B cell (primary cell): Measurements from ENCODE around the gene CTCF. TPM values are rescaled to one million over a fixed set of nuclear protein-coding genes. Genes with fewer than 3 reads are reported as not detected.

Experiments
- ATAC-seq: fragments of 200-7000 bp; cut with Tn5 transposase; one replicate; pipeline ENCODE4 v1.10.0; 2021; ENCODE audit warnings: low read depth, mild to moderate bottlenecking, moderate number of reproducible peaks, moderate library complexity
- CTCF ChIA-PET: fragments of 350-600 bp; sonication (Branson Sonifier 250); formaldehyde crosslinking; loops from one replicate; lab custom pipeline; 2021; ENCODE audit warnings: antibody characterized with exemption, inconsistent platforms; lab: Charles Lee
- POLR2A ChIA-PET: fragments of 350-600 bp; sonication (Branson Sonifier 250); formaldehyde crosslinking; loops from one replicate; lab custom pipeline; 2021; ENCODE audit warnings: antibody characterized with exemption; lab: Charles Lee
- DNase-seq: peaks from one replicate; pipeline ENCODE4 v3.0.0; 2013
- H2AFZ ChIP-seq: 2 replicates; pipeline ENCODE4 v1.6.1; 2012; ENCODE audit warnings: mild to moderate bottlenecking, low read depth, low read length; ENCODE audit not compliant: insufficient read depth, poor library complexity, severe bottlenecking
- H3K27ac ChIP-seq, 2 donors: 1 replicate in 1 of 2; 2 replicates in 1 of 2; pipeline ENCODE4 v1.5.1; 2012 to 2013; ENCODE audit warnings: low read length in 2 of 2, mild to moderate bottlenecking in 2 of 2, moderate library complexity in 1 of 2
- H3K27me3 ChIP-seq, 4 experiments: fragments of 200-600 bp in 1 of 4; sonication (generic) in 1 of 4; replicated peaks in 1 of 4; 1 replicate in 2 of 4; 2 replicates in 2 of 4; pipeline versions ENCODE4 v1.6.1 to v1.7.0; 2013 to 2016; ENCODE audit warnings: low read length in 3 of 4, mild to moderate bottlenecking in 2 of 4, mixed read lengths in 1 of 4, moderate library complexity in 1 of 4; ENCODE audit not compliant: insufficient read depth in 4 of 4, control insufficient read depth in 3 of 4; ENCODE audit errors: control extremely low read depth in 1 of 4
- H3K36me3 ChIP-seq, 2 experiments: replicated peaks in 1 of 2; 1 replicate in 1 of 2; 2 replicates in 1 of 2; pipeline versions ENCODE4 v1.6.1 to v1.7.1; 2013; ENCODE audit warnings: low read length in 1 of 2; ENCODE audit not compliant: insufficient read depth in 2 of 2, control insufficient read depth in 1 of 2; ENCODE audit errors: control extremely low read depth in 1 of 2, extremely low read depth in 1 of 2
- H3K4me1 ChIP-seq, 2 donors: fragments of 200-600 bp in 1 of 2; sonication (generic) in 1 of 2; 1 replicate in 1 of 2; 2 replicates in 1 of 2; pipeline versions ENCODE4 v1.5.1 to v1.6.1; 2013 to 2017; ENCODE audit warnings: low read length in 2 of 2; ENCODE audit not compliant: control insufficient read depth in 2 of 2, insufficient read depth in 2 of 2
- H3K4me2 ChIP-seq: replicated peaks from 2 replicates; pipeline ENCODE3; 2012; ENCODE audit warnings: mild to moderate bottlenecking, low read depth, low read length; ENCODE audit not compliant: poor library complexity, severe bottlenecking
- H3K4me3 ChIP-seq, 5 experiments: fragments of 200-600 bp in 1 of 5; sonication (generic) in 1 of 5; 1 replicate in 3 of 5; 2 replicates in 2 of 5; pipeline versions ENCODE4 v1.5.1 to v1.7.0; 2011 to 2016; ENCODE audit warnings: low read length in 4 of 5, mild to moderate bottlenecking in 4 of 5, low read depth in 2 of 5, control low read depth in 1 of 5, moderate library complexity in 1 of 5; ENCODE audit not compliant: insufficient read depth in 1 of 5; ENCODE audit errors: control extremely low read depth in 1 of 5, extremely low read depth in 1 of 5
- H3K79me2 ChIP-seq: fragments of 200-600 bp; sonication (generic); one replicate; pipeline ENCODE4 v1.6.0; 2016; ENCODE audit warnings: low read length; ENCODE audit not compliant: control insufficient read depth, insufficient read depth
- H3K9ac ChIP-seq: fragments of 200-600 bp; sonication (generic); 2 replicates; pipeline ENCODE4 v1.6.1; 2017; ENCODE audit warnings: mild to moderate bottlenecking, low read length, moderate library complexity
- H3K9me3 ChIP-seq, 3 donors: one replicate each; pipeline versions ENCODE4 v1.6.1 to v1.7.1; 2013; ENCODE audit warnings: low read length in 2 of 3; ENCODE audit not compliant: control insufficient read depth in 2 of 3, insufficient read depth in 1 of 3; ENCODE audit errors: control extremely low read depth in 1 of 3
- H4K20me1 ChIP-seq: 2 replicates; pipeline ENCODE4 v1.6.0; 2012; ENCODE audit warnings: mild to moderate bottlenecking, low read length; ENCODE audit not compliant: insufficient read depth, control insufficient read depth, poor library complexity, severe bottlenecking
- H3K27ac Mint-ChIP-seq: one replicate; pipeline ENCODE4 v1.8.0; 2021; ENCODE audit warnings: mixed read lengths
- H3K27me3 Mint-ChIP-seq: one replicate; pipeline ENCODE4 v1.8.0; 2021; ENCODE audit warnings: mixed read lengths
- H3K4me1 Mint-ChIP-seq: one replicate; pipeline ENCODE4 v1.8.0; 2021; ENCODE audit warnings: mixed read lengths
- H3K4me3 Mint-ChIP-seq: one replicate; pipeline ENCODE4 v1.8.0; 2021; ENCODE audit warnings: mixed read lengths
- H3K9me3 Mint-ChIP-seq: one replicate; pipeline ENCODE4 v1.8.0; 2022; ENCODE audit warnings: mixed read lengths; ENCODE audit not compliant: insufficient read depth
- EZH2 ChIP-seq: IDR thresholded peaks from 2 replicates; pipeline ENCODE4 v1.6.1; 2012; ENCODE audit warnings: borderline replicate concordance, low read depth, mild to moderate bottlenecking, moderate library complexity, low read length; ENCODE audit not compliant: insufficient read depth, poor library complexity, severe bottlenecking
- WGBS: methylation state at CpG from one replicate; pipeline ENCODE4 v1.1.5; 2013; ENCODE audit warnings: missing lambda C conversion rate; ENCODE audit not compliant: insufficient coverage; 5-methylcytosine and 5-hydroxymethylcytosine counted together
- intact Hi-C: fragments of 100-400 bp; cut with micrococcal nuclease; formaldehyde crosslinking; loops from one replicate; pipeline ENCODE4 v1.10.0; 2022
- polyA plus RNA-seq: library from polyadenylated mRNA; depleted of rRNA; stranded (reverse); fragments of >200 nt; gene quantifications from 2 replicates; pipeline ENCODE4 v1.2.3, GENCODE V29; 2012
- total RNA-seq, 2 donors: library from RNA; stranded (reverse); fragments of 120-200 nt in 1 of 2; gene quantifications; 1 replicate in 1 of 2; 2 replicates in 1 of 2; pipeline versions ENCODE4 v1.2.3 to v1.2.4, GENCODE V29; 2013 to 2022
- TF ChIP-seq, protein P1 (sequence below): fragments of 200-600 bp; IDR thresholded peaks from one replicate; pipeline ENCODE4 v1.8.0; 2022; ENCODE audit warnings: antibody characterized with exemption, mild to moderate bottlenecking

Gene CTCF
- total and polyA plus RNA-seq, 2 donors (not counting 1 experiment from before 2014, with no cell fraction given), result 42.7 to 78.4 TPM

- no peaks in the 10 kb centered on the region for H3K27me3 Mint-ChIP-seq
- TF ChIP-seq, protein P1, sequence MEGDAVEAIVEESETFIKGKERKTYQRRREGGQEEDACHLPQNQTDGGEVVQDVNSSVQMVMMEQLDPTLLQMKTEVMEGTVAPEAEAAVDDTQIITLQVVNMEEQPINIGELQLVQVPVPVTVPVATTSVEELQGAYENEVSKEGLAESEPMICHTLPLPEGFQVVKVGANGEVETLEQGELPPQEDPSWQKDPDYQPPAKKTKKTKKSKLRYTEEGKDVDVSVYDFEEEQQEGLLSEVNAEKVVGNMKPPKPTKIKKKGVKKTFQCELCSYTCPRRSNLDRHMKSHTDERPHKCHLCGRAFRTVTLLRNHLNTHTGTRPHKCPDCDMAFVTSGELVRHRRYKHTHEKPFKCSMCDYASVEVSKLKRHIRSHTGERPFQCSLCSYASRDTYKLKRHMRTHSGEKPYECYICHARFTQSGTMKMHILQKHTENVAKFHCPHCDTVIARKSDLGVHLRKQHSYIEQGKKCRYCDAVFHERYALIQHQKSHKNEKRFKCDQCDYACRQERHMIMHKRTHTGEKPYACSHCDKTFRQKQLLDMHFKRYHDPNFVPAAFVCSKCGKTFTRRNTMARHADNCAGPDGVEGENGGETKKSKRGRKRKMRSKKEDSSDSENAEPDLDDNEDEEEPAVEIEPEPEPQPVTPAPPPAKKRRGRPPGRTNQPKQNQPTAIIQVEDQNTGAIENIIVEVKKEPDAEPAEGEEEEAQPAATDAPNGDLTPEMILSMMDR, result no peak
- TF ChIP-seq EZH2, result no peak
- H3K4me1 ChIP-seq, result peaks cover 12 to 20% of the 10 kb centered on the region in 2 donors
- no peak overlapping the region for H3K4me3 ChIP-seq
- no peak overlapping the region for H3K4me2 ChIP-seq
- H3K27ac ChIP-seq, result no peak overlapping the region
- H3K4me3 Mint-ChIP-seq, result no peak overlapping the region
- H3K9me3 Mint-ChIP-seq, result no peaks in the 10 kb centered on the region
- H2AFZ ChIP-seq, result no peak overlapping the region
- H3K79me2 ChIP-seq, result peaks cover 34% of the 10 kb centered on the region
- intact Hi-C loops, result no loop called here
- ATAC-seq (no peak), DNase-seq (no peak)
- ChIA-PET POLR2A (interaction anchor here (0.6 to 4.7 kb wide), 3 partner anchors 15 to 609 kb away, joined by 3 to 50 read pairs (median 4); no protein-coding TSS in a partner anchor), CTCF (interaction anchor here (0.7 to 8.4 kb wide), 7 partner anchors 22 to 128 kb away, joined by 3 to 220 read pairs (median 8); no protein-coding TSS in a partner anchor)
- 83% methylated on average over 9 of the region's 10 CpGs for WGBS
- no peaks in the 10 kb centered on the region for H3K9me3 ChIP-seq
- H3K27me3 ChIP-seq, result no peaks in the 10 kb centered on the region
- H4K20me1 ChIP-seq, result peaks cover 10% of the 10 kb centered on the region
- peaks cover 16% of the 10 kb centered on the region for H3K4me1 Mint-ChIP-seq
- H3K36me3 ChIP-seq, result peaks cover 0 to 29% of the 10 kb centered on the region in 2 experiments
- H3K9ac ChIP-seq, result no peak overlapping the region
- H3K27ac Mint-ChIP-seq, result no peak overlapping the region
These were observed 79.7 kb downstream of the CTCF start for GRCh38 chr16:67641779-67642708.
